ENCODE results near the gene SLC2A11.
A peak's percentile ranks its signal among the peaks of the same experiment; 100 is the strongest.
"Not testable (repeated sequence)": the region's sequence is repeated elsewhere in the genome, so short reads cannot be mapped to it uniquely, and the experiment has no call there.

Gene SLC2A11

DNA sequence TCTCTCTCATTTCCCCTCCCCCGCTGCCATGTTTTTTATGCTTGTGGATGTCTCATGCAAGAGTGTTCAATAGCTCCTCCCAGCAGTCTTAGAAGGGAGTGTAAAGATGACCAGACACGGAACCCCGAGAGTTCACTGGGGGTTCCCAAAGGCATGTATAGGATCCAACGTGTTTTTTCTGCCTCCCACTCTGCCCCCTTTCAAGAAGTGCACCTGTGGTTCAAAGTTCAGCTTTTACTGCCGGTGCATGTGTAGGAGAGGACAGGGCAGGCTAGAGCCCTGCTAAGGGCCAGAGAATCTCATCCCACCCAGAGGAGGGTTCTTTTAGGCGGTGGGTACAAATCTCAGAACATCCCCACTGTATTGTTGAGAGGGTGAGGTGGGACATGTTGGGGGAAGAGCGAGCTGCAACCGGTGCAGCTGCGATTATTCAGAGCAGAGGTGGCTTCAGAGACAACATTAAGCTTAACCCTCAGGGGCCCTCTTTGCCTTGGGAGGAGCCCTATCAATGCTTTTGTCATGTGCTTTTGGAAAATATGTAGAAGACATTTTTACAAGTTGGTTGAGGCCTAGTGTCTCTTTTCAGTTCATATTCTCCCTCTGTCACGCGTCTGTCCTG is 51.0 kb downstream of the SLC2A11 start:
- DNase-seq (ENCODE audit: low read depth in 2 of 2), result no peak

DNA sequence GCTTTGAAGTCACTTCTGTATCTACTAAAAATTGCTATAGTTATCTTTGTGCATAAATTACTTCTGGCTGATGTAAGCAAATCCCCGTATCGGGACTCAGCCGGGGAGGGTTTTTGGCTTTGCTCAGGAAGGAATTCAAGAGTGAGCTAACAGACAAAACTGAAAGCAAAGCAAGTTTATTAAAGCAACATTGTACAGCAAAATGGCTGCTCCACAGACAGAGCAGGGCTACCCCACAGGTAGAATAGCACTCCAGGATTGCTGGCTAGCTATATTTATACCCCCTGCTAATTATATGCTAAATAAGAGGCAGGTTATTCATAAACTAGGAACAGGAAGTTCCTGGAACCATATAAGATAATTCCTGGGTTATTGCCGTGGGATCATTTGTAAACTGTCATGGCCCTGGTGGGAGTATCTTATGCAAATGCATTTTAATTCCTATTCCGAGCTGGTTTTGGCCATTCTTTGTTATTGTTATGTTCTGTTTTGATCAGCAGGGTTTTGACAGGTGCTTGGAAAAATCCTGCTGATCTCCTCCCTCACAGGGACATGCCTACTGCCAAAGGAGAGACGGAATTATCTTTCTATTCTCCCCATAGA is 51.7 kb downstream of the SLC2A11 start:
- DNase-seq (ENCODE audit: low read depth in 2 of 2), result no peak

DNA sequence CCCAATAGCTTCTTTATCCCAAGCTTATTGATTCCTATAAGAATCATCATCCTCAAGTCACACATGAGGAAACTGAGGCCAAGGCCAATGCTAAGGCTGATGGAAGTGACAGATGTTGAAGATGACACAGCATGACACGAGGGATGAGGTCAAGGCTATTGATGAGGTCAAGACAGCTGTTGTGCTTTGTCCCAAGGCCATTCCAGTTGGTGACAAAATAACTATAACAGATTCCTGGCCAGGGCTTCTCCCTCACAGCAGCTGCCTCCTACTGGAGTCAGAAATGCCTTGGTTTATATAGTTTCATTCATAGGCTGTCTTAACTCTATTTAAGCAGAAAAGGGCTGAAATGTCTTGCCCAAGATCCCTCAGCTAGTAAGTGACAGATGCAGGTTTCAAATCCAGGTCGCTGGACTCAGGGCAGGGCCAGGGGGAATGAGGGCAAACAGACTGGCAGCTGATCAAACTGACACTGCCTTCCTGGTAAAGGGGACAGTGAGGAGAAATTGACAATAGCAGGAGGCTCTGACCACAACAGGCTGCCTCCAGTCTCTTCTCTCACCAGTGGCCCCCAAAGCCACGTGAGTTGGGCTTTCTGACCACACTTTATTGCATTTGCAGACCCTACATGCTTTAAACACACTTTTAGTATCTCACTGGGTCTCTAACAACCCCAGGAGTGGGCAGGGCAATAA is 53.0 kb downstream of the SLC2A11 start:
- no peak for DNase-seq (ENCODE audit: low read depth in 2 of 2)

DNA sequence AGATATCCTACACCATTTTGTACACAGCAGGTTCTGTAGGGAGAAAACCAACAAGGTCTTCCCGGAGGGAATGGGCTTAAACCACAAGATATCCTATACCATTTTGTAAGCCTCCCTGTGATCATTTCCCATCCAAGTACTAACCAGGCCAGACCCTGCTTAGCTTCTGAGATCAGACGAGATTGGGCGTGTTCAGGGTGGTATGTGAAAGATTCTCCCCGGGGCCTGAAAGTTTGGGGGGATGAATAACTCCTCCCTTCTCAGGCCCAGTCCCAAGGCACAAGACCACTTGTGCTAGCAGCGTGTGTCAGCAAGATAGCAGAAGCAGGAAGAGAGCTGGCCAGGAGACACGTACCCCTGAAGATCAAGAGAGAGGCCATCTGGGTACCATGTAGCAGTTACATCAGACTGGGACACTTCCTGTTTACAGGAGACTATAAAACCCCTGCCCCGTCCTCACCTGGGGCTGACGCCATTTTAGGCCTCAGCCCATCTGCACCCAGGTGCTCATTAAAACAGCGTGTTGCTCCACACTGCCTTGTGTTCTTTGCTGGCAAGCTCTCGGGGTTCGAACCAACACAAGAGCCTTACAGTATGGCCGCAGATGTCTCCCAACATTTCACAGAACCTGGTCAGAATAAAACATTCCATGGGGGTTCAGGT is 53.8 kb downstream of the SLC2A11 start:
- no peak for DNase-seq (ENCODE audit: low read depth in 2 of 2)

DNA sequence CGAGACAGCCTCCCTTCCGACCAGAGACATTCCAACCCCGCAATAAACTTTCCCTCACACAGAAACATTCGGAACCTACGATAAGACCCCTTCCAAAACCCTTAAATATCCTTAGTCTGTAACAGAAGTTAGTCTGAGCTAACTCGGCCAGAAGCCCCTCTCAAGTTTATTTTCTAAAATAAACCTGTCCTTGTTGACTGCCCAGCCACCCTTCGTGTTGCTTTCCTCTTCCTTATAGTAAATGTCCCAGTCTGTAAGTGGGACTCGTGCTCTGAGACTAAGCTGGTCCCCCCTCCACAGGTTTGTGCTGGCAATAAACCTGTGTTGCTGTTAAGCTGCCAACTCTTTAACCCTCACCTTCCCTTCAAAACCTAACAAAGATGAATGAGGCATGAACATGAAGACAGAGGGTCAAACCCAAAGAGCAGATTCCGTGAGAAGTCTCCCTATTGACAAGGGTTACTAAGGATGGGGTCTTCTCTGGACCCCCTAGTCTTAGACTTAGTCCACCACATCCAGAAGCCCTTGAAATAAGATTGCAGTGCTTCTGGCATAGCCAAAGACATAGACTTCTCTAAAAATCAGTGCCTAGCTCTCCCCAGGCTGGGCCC is 54.7 kb downstream of the SLC2A11 start:
- DNase-seq (ENCODE audit: low read depth in 2 of 2), result no peak

DNA sequence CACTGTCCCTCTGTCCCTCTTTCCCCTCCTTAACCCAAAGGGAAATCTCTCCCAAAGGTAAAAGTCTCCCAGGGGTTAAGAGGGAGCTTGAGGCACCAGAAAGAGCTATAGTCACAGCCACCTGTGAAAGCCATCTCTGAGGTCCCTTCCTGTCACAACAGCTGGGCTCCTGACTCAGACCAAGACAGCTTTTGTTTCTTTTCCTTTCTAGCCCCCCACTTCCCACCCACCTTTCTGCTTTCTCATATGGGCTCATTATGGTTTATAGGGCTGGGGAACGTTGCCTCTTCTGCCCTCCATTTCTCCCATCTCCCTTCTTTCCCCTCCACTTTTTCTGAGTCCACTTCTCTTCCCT is 55.6 kb downstream of the SLC2A11 start:
- no peak for DNase-seq (ENCODE audit: low read depth in 2 of 2)

DNA sequence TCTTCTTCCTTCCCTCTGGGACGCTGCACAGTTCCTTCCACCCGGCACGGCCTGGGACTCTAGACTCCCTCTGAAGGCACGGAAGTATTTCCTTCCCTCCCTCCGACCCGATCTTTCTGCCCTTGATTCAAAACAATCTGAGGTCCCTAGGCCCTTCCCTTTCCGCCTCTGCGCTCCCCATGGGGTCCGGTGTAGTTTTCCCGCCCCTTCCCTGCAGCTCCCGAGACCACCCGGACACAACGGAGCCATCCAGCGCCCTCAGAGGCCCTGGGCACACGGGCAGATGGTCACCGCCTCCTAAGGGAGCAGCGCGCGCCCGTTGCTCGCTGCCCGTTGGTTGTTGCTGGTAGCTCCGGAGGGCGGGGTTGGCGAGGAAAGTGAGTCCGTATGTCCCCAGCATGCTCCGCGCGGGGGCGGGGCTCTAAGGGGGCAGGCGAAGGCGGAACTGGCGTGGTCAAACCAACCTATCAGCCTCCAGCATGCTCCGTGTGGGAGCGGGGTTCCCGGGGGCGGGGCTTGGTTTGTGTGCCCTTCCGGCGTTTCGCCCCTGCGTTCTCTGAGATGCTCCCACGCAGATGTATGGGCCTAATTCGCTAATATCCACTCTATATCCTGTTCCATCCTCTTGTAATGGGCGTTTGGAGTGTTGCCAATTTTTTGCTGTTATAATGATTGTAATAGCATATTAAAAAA is 56.1 kb downstream of the SLC2A11 start:
- peak; percentile 100 for DNase-seq (ENCODE audit: low read depth in 2 of 2)

DNA sequence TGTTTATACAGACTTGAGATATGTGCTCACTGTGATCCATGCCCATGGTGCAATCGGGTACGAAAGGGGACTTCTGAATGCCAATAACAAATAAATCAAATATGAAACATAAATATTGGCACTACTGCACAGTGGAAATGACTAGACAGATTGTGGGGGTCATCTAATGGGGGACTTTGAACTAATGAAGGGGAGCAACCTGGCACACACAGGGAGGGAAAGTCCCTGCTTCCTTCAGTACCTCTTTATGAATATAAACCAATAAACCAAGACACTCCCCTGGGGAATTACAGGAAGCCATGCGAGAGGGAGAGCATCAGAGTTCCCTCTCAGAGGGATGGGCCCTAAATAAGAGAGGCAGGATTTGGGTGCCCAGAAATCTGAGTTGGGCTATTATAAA is 57.6 kb downstream of the SLC2A11 start:
- no peak for DNase-seq (ENCODE audit: low read depth in 2 of 2)

DNA sequence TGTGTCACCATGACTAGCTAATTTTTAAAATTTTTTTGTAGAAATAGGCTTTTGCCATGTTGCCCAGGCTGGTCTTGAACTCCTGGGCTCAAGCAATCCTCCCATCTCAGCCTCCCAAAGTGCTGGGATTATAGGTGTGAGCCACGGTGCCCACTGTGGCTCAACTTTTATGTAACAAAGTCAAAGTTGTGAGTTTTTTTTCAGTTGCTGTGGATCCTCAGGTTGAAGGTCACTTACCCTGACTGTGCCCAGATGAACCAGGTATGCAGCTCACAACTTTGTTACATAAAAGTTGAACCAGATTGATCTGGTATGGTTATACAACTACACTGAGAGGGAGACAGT is 62.6 kb downstream of the SLC2A11 start:
- DNase-seq (ENCODE audit: low read depth in 2 of 2), result not testable (repeated sequence)

DNA sequence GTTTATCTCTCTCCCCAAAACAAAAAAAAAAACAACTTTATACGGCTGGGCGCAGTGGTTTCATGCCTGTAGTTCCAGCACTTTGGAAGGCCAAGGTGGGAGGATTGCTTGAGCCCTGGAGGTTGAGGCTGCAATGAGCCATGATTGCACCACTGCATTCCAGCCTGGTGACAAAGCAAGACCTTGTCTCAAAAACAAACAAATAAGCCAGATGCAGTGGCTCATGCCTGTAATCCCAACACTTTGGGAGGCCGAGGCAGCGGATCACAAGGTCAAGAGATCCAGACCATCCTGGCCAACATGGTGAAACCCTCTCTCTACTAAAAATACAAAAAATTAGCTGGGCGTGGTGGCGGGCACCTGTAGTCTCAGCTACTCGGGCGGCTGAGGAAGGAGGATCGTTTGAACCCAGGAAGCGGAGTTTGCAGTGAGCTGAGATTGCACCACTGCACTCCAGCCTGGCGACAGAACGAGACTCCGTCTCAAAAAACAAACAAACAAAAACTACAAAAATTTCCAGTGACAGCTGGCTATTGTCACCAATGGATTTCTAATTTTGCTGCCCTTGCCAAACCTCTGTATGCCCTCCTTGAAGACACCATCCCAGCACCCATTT is 64.0 kb downstream of the SLC2A11 start:
- not testable (repeated sequence) for DNase-seq (ENCODE audit: low read depth in 2 of 2)

DNA sequence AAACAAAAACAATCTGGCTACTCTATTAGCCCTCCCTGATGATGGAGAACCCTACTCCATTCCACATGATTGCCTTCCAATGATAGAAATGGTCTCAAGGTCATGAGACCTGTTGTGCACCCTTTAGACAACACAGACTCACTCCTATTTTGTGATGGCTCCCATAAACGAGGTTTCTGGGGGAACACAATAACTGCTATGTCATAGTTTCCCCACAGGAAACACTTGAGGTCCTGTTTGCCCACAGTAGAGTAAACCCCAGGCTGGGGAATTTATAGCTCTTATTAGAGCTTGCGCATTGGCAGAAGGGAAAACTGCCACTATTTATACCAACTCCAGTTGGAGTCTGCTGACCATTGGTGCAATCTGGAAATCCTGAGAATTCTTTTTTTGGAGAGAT is 65.2 kb downstream of the SLC2A11 start:
- no peak for DNase-seq (ENCODE audit: low read depth in 2 of 2)

DNA sequence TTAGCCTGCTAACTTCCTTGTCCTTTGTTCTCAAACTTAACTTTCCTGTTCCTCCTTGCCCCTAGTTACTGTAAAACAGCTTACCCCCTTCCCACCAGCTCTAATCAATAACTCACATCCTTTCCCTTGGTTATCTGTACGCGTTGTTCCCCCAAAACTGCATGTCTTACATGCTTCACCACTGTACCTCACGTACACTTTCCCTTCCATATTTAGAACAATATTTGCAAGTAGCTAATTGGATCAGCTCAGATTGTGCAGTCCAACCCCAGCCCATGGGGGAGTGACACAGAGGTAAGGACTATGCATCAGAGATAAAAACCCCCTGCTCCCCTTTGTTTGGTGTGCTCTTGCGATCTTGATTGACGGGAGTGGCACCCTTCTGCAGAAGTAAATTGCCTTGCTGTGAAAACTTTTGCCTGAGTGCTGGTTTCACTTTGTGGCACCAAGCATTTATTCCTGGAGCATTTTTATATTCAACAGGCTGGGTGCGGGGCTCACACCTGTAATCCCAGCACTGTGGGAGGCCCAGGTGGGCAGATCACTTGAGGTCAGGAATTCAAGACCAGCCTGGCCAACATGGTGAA is 67.4 kb downstream of the SLC2A11 start:
- no peak for DNase-seq (ENCODE audit: low read depth in 2 of 2)

DNA sequence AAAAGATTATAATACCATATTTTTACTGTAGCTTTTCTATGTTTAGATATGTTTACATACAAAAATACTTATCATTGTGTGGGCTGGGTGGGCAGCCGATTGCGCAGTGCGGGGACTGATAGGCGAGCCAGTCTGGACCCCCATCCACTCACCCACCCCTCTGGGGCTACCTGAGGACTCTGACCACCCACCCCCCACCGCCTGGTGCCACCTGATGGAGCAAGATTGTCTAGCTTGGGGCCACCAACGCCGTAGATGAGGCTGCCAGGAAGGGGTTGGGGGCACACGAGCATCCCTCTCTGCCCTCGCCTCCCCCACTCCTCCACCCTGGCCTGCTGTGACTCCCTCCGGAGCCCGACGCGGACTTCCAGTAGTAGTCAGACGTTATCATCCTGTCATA is 68.9 kb downstream of the SLC2A11 start:
- DNase-seq (ENCODE audit: low read depth in 2 of 2), result no peak

All from stimulated activated CD4-positive, alpha-beta T cell treated with anti-CD3 and anti-CD28 coated beads, Interleukin-15, amount 100 ng/mL, for 48 hours (primary cell).